ENCODE results near the gene PDE4B.

GRCh38 chr1:66292305-66292704 is 499.6 kb downstream of the PDE4B start:
- TF ChIP-seq CTCF (IDR thresholded peaks at IDR 0.05) (no peak), POLR2A (IDR thresholded peaks at IDR 0.05) (no peak)
